LNCAP (cell line): Measurements from ENCODE around the gene PPCS.

ENCODE experiments used
- TF ChIP-seq, protein P1 (sequence below): fragments of 450-650 bp; IDR thresholded peaks from 2 replicates; pipeline ENCODE4 v1.5.1; 2017; ENCODE audit warnings: mild to moderate bottlenecking

Gene PPCS

DNA sequence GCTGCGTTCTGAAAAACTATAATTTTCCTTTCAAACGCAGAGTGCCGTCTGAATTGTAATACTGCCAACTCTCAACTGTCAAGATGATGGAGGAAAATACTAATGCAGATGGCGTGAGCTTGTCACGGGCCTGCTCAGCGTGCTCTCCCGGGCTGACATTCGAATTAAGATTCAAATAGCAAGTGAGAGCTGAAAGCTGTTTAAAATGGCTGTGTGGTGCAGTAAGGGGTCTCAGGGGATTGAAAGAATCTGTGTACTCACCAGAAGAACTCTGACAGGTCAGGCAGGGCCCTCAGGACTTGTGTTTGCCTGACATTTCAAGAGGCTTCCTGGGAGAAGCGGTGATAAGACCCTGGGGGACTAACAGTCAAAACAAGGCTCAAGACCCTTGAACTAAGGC, 33.6 kb upstream of the PPCS start:
- TF ChIP-seq, protein P1, sequence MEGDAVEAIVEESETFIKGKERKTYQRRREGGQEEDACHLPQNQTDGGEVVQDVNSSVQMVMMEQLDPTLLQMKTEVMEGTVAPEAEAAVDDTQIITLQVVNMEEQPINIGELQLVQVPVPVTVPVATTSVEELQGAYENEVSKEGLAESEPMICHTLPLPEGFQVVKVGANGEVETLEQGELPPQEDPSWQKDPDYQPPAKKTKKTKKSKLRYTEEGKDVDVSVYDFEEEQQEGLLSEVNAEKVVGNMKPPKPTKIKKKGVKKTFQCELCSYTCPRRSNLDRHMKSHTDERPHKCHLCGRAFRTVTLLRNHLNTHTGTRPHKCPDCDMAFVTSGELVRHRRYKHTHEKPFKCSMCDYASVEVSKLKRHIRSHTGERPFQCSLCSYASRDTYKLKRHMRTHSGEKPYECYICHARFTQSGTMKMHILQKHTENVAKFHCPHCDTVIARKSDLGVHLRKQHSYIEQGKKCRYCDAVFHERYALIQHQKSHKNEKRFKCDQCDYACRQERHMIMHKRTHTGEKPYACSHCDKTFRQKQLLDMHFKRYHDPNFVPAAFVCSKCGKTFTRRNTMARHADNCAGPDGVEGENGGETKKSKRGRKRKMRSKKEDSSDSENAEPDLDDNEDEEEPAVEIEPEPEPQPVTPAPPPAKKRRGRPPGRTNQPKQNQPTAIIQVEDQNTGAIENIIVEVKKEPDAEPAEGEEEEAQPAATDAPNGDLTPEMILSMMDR: no peak

DNA sequence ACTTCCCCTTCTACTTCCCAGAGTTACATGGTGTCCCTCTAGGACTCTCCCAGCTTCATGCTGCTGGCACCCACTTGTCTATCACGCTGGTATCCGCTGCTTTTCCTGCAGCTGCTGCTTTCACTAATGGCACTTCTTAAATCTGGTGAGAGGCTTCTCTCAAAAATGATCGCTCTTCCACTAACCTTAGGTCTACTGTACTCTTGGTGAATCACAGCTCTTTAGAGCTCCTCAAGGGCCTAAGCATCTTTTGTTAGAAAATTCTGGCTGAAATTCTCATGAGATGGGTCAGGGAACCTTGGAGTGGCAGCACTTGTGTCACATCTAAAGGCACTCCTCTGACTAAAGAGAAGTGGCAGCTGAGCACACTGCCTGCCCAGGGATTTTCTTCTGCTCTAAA, 32.7 kb upstream of the PPCS start:
- TF ChIP-seq, protein P1: no peak

DNA sequence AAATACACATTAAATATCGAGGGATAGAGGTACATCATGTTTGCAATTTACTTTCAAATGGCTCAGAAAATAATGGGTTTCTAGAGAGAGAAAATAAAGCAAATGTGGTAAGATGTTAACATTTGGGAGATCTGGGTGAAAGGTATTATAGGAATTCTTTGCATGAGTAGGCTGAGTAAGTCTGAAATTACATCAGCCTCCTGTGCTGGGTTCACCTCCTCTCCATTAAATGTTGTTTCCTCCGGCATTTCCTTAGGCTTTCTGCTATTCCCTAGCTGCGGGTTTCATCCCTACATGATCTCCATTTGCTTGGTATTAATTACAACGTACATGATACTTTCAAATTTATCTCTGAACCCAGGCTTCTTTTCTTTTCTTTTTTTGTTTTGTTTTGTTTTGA, 32.1 kb upstream of the PPCS start:
- TF ChIP-seq, protein P1: no peak

DNA sequence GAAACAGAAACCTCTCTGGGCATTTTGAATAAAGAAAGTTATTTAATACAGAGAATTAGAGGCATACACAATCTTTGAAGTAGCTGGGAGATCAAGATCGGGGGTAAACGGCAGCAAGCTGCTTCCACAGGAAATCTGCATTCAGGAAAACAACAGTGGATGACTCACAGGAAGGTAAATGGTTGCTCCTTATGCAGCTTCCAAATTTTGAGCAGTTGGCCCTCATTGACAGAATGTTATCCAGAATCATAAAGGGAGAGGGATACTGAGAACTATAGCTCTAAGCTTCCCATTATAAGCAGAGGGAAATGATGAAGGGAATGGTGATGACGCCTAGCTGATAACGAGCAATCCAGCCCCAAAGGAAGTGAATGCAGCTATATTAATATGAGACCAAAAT, 29.1 kb upstream of the PPCS start:
- TF ChIP-seq, protein P1: no peak

DNA sequence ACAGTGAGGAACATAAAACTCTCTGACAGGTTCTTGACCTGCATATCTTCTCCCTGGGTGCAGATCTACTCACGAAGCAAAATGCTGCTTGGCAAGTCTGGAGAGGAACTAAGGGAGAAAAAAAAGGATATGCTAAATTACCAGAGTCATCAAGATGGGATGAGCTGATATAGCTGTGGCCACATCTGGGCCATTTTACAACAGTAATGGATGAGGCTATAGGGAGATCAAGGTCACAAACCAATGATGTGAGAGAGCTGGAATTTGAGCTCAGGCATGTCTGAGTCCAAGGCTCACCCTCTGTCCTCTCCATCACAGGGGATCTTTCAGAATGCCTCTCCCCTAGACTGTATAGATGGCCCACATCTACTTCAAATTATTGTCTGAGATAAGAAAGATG, 26.7 kb upstream of the PPCS start:
- TF ChIP-seq, protein P1: no peak

DNA sequence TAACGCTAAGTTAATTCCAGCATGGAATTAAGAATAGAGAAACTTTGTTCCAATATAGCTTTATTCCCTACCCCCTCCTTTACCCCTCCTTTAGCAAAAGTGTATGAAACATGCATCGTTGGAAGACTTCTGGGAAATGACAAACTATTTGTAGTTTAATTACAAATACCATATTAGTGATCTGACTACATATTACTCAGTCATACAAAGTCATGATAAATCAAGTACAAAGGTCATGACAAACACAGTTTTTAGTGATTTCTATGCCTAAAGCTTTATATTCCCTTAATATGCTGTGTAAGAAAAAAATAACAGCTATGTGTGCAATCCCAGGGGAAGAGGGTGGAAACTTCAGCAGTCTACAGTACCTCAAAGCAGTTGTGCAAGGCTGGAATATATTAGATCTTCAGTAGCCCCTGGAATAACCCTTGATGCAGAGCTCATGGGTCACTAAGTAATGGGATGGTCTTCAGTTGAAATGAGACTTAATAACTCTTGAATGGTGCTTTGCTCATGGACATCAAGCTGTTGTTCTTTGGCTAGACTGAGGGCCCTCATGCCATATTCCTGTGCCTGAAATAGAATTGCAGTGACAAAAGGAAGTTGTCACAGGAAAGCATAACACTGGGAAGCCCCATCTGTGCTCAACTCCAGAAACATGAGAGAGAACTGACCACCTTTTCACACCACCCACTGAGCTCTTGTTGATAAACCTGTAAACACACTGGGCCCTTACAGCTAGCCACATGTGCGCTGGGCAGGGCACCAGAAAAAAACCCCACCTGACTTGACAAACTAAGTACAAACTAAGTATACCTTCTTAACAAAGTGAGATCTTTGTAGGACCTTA, 25.8 kb upstream of the PPCS start:
- TF ChIP-seq, protein P1: no peak

DNA sequence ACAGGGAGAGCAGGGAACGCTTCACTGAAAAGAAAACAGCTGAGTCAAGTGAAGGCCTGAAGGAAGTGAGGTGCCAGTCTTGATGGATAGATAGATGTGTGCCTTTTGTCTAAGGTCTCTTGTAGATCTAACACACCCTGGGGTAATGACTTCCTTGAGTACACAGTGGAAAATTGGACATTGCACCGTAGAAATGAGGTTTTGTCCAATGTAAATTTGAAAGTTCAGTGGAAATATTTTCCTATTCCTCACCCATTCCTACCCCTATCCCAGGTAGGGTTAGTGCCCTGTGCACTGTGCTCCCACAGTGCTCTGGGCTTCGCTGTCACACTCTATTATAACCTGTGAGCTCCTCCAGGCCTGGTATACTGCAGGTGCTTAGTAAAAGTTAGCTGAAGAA, 24.8 kb upstream of the PPCS start:
- TF ChIP-seq, protein P1: no peak
